Measurements from ENCODE around the gene SGMS1.
A peak's percentile ranks its signal among the peaks of the same experiment; 100 is the strongest.

The SGMS1 gene

DNA sequence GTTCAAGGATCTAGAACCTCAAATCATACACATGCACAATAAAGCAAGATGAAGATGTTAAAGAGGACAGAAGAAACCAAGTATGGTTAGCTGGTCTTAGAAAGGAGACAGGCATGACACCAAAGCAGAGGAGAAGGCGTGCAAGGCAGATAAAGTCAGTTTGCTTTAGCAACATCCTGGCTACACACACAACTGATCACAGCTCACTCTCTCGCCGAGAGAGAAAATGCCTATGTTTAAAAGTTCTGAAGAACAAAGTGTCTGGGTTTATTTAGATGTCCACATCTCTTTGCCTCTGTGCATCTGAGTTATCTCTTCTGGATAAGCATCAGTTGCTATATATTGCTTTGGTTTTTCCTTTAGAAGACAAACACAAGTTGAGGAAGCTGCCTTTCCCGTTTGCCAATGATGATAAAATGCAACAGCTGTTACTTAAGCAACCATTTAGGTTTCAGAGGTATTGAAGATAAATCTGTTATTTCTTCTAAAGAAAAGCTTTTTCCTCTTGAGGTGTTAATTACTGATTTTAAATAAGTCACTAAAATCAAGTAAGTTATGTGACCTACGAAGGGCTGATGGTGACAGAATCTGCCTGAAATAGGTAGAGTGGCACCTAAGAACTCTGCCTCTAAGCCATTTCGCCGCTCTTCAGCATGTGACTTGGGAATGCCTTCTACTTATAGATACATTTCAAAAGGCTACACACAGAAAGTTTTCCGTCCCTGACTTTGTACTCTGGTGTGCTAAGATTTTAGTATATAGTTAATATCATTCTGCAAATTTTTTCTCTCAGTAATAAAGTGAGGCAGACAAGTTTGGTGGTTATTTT lies 226.2 kb downstream of the SGMS1 start:
- no peak for DNase-seq (ENCODE audit: low read depth in 2 of 2)

DNA sequence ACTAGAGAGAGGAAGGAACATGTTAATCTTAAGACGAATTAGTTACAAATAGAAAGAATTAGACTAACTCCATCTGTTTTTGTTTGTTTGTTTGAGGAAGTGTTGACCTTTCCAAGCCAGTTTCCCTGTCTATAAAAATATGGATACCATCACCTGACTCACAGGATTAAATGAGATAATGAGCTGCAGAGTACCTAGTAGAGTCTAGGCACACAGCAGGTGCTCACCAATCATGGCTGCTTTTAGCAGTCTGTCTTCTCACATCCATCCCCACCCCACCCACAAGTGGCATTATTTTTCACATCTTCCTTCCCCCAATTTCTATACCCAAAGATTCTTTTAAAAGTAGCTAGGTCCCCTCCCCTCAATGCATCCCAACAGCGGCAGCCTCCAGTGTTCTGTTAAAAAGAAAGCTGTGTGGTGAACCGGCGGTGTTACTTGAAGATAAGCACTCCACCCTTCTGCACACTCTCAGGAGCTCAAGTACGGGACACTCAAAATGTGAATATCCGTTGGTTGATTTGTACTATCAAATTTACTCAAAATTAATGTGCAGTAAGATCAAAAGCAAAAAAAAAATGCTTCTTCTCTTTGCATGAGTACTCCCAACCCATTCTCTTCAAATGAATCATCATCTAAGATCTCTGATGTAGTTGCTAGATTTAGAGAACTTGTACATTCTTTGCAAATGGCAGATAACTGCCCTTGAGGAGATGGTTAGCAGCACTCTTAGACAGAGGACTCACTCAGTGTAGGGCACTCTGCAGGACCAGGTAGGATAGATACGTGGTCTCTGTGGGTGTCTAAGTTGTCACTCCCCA lies 227.1 kb downstream of the SGMS1 start:
- peak in 1 of 2 donors; percentile 10 for DNase-seq (ENCODE audit: low read depth in 2 of 2)

DNA sequence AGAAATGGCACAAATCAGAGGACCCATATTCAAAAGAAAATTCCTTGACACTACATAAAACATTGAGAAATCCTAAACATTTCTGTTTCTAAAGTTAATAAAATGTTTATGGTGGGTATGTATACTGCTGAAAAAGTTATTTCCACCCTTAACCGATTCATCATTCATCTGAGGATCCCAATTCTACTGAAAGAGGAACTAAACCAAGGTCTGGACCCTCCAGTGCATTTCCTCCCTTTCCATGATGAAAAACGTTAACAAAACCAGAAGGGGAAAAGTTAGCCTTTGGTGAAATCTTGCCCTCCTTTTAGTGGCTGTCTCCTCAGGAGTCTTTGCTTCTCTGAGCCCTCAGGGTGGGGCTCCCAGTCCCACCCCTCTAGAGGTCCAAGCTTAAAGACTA lies 227.9 kb downstream of the SGMS1 start:
- DNase-seq (ENCODE audit: low read depth in 2 of 2) = no peak

DNA sequence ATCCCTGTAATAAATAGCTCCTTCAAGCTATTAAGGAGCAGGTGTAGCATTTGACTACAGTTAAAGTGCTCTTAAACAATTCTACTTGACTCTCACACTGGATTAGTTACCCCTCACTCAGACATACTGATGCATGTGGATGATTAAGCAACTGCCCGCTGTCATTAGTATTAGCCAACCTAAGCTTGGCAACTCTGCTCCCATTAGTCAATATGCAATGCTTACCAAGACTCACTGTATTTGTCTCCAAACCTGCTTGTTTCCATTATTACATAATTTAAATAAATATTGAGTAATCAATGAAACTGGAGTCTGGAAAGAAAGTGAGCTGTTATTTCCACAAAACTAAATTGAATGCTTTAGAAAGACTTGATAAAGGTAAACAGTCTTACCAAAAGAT lies 228.5 kb downstream of the SGMS1 start:
- DNase-seq (ENCODE audit: low read depth in 2 of 2) = no peak

DNA sequence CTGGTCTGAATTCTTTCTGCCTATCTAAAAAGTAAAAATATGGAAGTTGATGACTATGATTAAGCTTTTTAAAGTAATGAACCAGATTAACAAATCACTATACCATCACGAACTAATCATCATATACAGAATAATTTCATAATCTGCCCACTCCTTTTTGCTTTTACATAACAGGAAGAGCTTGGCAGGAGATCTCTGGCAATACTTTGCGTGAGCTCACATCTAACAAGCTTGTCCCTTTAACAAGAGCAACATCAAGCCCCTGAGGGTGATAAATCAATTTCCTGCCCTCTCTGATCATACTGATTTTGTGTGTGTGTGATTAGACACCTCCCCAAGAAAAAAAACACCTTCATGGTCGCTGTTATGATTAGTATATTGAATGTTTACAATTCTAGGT lies 228.9 kb downstream of the SGMS1 start:
- no peak for DNase-seq (ENCODE audit: low read depth in 2 of 2)

DNA sequence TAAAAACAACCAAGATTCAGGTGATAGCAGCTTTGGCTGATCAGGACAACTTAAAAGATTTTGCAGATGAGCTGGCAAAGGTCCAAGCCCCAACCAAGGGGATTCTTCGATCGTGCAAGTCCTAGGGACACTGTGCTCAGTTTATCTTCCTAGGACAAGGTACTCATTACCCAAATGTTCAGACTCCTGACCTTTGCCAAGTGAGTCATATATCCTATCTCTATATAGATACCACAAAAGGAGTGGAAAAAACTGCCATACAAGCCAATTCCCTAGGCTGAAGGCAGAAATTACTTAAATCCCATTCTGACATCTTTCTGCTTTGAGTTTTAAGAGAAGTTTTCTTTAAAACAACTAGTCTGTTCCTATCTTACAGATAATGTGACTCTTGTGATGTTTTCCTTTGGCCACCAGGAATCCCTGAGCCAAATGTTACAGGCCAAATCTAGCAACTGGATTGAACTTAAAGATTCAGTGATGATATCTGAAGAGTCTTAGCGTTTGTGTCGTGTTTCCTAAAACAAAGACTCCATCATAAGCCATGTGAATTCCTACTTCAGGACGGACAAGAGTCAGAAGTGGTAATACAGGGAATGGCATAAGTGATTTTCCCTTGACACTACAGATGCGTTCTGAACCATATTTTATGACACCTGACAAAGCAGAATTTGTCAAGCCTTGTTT lies 229.8 kb downstream of the SGMS1 start:
- DNase-seq (ENCODE audit: low read depth in 2 of 2) = no peak

DNA sequence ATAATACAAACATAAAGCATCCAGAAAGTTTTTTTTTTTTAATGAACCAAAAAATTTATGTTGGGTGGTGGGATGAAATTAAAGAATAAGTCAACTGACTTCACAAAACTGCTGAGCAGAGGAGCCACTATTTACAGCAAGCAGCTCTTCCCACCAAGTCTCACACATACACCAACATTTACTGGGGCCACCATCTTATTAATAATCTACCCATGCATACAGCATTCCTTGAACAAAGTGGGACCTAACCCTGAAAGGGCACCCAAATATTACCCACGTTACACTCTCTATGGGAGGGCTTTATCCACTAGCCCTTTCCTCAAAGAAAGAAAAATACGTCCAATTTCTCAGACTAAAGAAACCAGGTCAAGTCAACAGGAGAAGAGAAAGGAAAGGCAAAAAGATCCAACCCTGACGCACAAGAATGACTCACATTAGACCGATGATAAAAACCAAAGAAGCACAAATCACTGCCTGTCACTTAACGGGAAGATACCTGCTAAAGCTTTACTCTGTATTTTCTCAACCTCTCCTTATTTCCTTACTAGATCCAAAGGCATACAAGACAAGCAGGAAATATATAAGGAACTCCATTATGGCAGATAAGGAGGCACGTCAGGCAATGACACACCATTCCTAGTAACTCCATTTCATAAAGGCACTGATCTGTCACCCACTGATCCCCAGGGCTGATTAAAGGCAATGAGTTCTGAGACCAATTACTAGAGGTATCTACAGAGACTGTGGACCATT lies 230.6 kb downstream of the SGMS1 start:
- no peak for DNase-seq (ENCODE audit: low read depth in 2 of 2)

DNA sequence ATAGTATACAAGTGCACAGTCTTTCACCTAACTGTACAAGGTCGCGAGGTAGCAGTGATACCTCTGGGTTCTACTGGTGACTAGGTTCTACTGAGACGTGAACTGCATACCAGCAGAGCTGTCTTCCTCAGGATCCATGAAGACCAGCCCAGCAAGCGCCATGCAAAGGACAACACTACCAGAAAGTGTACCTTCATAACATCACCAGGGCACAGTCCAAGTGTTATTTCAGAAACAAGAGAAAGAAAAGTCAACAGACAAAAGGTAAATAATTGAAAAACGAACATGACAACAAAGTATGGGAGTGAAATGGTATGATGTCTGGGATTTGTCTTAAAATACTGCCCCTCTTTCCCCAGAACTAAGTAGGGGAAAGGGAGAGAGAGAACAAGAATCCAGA lies 231.3 kb downstream of the SGMS1 start:
- DNase-seq (ENCODE audit: low read depth in 2 of 2) = no peak

DNA sequence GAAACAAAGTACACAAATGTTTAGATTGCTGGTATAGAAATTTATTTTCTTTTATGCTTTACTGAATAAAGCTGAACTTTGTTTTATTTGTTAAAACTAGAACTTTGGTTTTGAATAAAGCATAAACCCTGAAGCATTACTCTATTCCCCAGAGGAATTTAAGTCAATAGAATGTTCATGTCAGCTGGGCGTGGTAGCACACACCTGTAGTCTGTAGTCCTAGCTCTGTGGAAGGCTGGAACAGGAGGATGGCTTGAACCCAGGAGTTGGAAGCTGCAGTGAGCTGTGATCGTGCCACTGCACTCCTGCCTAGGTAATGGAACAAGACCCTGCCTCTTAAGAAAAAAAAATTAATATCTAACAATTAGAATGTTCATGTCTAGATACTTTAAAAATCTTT lies 233.5 kb downstream of the SGMS1 start:
- DNase-seq (ENCODE audit: low read depth in 2 of 2) = no peak

DNA sequence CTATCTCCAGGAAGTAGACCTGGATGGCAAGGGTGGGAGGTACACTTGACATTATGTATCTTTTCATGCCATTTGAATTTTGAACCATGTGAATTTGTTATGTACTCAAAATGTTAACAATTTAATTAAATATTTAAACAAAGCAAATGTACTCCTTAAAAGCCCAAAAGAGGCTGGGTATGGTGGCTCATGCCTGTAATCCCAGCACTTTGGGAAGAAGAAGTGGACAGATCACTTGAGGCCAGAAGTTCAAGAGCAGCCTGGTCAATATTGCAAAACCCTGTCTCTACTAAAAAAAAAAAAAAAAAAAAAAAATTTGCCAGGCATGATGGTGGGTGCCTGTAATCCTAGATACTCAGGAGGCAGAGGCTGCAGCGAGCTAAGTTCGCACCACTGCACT lies 235.6 kb downstream of the SGMS1 start:
- DNase-seq (ENCODE audit: low read depth in 2 of 2) = no peak

DNA sequence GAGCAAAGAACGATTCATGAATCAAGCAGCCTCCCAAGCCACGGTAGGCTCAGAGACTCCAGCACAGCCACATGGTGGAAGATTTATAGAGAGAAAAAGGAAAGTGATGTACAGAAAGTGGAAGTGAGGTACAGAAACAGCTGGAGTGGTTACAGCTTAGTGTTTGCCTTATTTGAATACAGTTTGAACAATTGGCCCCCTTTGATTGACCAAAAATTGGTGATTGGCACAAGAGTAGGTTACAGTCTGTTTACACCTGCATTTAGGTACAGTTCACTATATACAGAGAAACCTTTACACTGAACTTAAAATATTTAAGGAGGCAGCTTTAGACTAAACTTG lies 236.1 kb downstream of the SGMS1 start:
- DNase-seq (ENCODE audit: low read depth in 2 of 2) = no peak

DNA sequence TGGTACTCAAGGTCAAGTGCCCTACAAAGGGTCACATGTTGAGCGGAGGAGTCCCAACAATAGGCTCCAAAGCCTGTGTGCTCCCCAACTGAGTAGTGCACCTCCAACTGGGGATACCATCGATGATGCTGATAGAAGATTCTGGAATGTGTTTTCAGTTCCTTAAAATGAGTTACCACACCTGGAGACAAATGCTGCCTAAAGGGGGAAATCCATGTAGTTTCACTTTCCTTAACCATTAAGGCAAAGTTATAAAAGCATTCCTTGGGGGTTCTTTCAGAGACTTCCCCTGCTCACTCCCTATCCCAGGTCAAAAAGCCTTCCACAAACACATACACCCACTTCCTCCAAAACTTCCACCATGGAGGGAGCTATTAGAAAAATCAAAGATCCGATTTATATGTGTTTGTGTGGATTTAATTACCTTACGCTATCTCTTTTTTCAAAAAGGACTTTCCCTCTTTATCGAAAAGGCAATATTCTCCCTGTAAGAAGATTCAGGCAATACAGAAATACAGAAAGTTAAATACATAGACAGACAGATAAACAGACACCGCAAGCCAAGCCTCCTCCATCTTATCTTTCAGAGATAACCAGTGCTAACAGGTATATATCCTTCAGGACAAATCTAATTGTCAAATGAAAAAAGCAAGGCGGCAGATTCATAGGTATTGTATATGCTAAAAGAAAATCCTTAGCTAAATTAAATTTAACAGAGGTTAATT lies 236.6 kb downstream of the SGMS1 start:
- no peak for DNase-seq (ENCODE audit: low read depth in 2 of 2)

DNA sequence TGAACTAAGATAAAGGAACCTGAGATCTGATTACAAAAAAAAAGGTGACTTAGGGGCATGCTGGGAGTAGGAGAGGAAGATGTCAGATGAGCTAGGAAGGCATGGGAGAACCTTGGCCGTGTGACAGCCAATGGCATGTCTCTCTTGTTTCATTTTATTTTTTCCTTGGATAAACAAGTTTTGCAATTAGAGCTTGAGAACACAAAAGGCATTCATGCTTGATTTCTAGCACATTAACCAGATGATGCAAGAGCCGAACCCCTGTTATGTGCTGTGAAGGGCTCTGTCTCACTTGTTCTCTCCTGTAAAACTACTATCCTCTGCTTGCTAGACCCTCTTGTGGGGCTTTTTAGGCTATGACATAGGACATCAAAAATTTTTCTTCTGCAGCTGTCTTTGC lies 238.1 kb downstream of the SGMS1 start:
- no peak for DNase-seq (ENCODE audit: low read depth in 2 of 2)

DNA sequence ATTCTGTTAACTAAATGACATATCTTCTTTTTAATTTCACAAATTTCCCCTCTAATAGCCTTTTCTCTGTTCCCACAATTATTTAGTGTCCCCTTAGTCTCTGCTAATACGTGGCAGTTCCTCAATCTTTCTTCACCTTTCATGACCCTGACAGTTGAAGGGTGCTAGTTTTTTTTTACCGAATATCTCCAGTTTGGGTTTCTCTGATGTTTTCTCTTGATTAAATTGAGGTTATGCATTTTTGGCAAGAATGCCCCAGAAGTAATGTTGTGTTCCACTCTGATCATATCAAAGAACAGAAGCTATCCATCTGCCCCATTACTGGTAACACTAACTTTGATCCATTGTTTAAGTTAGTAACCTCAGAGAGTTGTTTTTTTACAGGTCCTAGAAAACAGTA lies 238.9 kb downstream of the SGMS1 start:
- DNase-seq (ENCODE audit: low read depth in 2 of 2) = no peak

DNA sequence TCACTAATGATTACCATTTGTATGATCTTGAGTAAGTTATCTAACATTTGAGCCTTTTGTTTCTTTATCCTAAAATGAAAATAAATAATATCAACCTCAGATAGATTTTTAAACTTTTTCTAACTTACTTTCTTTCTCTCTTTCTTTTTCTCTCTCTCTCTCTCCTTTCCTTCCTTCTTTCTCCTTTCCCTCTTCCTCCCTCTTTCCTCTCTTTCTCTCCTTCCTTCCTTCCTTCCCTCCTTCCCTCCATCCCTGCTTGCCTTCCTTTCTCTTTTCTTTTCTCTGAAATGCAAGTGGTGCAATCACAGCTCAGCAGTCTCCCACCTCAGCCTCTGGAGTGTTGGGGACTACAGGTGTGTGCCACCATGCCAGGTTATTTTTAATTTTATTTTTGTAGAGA lies 239.5 kb downstream of the SGMS1 start:
- no peak for DNase-seq (ENCODE audit: low read depth in 2 of 2)

DNA sequence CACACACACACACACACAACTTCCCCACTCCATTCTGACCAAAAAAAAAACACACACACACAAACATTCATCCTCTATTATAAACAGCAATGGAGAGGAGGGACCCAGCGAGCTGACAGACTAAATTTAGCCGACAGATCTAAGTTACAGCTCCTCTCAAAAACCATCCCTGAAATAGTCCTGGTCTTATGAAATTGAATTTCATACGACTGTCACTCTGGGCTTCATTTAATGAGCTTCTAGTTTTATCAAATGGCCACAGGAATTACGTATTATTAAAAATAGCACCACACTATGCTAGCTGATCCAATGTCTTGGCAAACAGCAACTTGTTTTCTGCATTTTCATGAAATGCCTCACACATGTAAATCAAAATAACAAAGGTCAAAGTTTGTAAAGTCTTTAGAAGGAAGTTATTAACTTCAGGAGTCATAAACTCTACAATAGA lies 241.2 kb downstream of the SGMS1 start:
- DNase-seq (ENCODE audit: low read depth in 2 of 2) = no peak

DNA sequence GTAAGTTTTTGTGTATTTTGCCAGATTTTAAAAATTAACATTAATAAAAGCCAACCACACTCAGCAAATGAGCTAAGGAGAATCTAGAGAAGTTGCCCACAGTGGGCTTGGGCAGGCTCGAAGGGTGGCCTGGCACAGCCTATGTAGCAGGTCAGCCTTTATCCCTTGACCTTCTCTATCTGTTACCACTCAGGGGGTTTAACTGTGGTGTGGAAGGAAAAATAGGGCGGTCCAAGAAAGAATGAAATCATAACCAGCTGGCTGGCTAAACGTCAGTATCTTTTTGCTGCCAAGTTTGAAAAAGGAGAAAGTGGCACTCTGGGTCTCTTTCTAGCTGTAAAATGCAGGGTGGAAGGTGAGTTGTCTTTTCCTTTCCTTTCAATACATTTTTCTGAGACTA lies 242.1 kb downstream of the SGMS1 start:
- DNase-seq (ENCODE audit: low read depth in 2 of 2) = no peak

DNA sequence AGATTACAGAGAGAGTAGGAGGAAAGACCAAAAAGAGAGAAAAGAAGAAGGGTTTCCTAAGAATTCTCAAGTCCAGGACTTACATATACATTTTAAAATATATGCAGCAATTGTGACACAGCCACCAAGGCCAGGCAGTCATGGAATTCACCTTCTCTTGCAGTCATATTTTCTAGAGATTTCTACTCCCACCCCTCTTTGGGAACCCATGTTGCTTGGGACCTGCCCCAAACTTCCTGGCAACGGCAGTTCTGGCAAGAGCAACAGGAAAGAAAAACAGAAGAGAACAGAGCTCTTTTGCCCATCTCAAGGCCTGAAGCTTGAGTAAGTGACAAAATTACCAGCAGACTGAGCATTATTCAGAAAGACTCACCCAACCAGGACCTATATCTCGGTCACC lies 244.1 kb downstream of the SGMS1 start:
- no peak for DNase-seq (ENCODE audit: low read depth in 2 of 2)

DNA sequence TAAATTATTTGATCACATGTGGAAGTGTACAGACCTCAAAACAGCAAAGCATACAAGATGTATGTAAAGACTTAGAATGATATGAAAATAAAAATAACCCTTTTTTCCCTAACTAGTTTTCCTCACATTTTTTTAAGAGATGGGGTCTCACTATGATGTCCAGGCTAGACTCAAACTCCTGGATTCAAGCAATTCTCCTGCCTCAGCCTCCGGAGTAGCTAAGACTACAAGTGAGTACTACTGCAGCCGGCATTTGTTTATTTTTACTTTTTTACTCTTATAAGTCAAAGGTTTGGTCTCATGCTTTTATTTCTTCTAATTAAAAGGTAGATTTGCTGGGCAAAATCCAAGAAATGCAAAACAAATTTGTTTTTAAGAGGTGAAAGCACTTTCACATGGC lies 248.0 kb downstream of the SGMS1 start:
- DNase-seq (ENCODE audit: low read depth in 2 of 2) = no peak

DNA sequence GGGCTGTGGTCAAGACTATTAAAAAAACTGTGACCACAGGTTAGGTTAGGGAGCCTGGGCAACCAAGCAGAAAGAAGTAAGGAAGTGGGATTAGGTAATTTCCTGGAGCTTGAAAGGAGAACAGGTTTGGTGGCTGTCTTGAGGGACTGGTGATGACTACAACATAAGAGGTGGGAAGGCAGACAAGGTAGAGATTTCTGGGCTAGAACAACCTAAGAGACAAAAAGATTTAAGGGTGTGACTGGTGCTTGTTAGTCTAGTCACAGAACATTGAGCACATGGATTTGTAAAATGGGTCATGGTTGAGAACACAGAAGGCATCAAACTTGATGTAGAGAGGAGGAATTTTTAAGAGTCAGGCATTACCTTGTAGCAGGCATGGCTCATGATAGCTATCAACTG lies 248.7 kb downstream of the SGMS1 start:
- DNase-seq (ENCODE audit: low read depth in 2 of 2) = no peak

DNA sequence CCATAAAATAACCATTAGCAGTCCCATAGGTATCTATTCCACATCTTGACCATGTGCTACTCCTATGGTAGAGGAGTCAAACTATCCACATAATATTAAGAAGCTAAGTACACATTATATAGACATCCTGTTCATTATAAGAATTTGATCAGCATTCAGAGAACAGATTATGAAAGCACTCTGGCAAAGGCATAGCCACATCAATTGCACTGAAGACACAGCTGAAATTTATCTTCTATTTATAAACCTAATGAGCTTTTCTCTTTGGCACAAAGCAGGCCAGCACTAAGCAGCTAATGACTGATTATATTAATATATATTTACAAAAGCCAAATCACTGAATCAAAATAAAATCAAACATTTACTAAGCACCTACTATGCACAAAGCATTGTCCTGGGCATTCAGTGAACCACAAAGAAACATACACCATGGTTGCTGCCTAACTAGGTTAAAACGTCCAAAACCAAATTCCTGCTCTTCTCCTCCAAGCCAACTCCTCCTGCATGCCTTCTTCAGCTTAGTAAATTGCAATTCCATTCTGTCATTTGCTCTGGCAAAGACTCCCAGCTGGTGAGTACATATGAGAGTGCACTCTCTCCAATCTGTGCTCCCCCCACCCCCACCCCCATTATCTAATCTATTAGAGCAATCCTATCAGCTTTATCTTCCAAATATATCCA lies 249.8 kb downstream of the SGMS1 start:
- no peak for DNase-seq (ENCODE audit: low read depth in 2 of 2)

All from stimulated activated CD4-positive, alpha-beta T cell treated with anti-CD3 and anti-CD28 coated beads, Interleukin-15, amount 100 ng/mL, for 48 hours (primary cell).